Endothelial cell of umbilical vein (primary cell): ENCODE measurements around the gene UBE4B. TPM values are rescaled to one million over a fixed set of nuclear protein-coding genes. Genes with fewer than 3 reads are reported as not detected.

ENCODE experiments used
- BruUV-seq: library from RNA; stranded (reverse); fragments of 400-500 nt; replicated peaks from 2 replicates; lab custom pipeline; 2021; lab: Mats Ljungman, UMichigan
- CTCF ChIA-PET: fragments of 300-600, 350-600 bp; sonication (Branson Sonifier 250); formaldehyde crosslinking; loops from one replicate; lab custom pipeline; 2021; ENCODE audit warnings: antibody characterized with exemption, inconsistent platforms; lab: Charles Lee
- POLR2A ChIA-PET: fragments of 300-600, 350-600 bp; sonication (Branson Sonifier 250); formaldehyde crosslinking; loops from one replicate; lab custom pipeline; 2021; ENCODE audit warnings: antibody characterized with exemption, inconsistent platforms; lab: Charles Lee
- DNase-seq: peaks from one replicate; pipeline ENCODE4 v3.0.0-alpha.2; 2011; ENCODE audit warnings: low read depth, low spot score
- FAIRE-seq: peaks from 2 replicates; lab custom pipeline; 2011; peaks lifted over from hg19 to GRCh38; lab: Jason Lieb, UNC
- H2AFZ ChIP-seq: 2 replicates; pipeline ENCODE4 v1.6.0; 2012; ENCODE audit warnings: low read depth, low read length, control low read depth, inconsistent platforms
- H3K27ac ChIP-seq: 2 replicates; pipeline ENCODE4 v1.5.1; 2011; ENCODE audit warnings: low read depth, mild to moderate bottlenecking, control low read depth, low read length, moderate library complexity; ENCODE audit not compliant: insufficient read depth
- H3K27me3 ChIP-seq, 2 experiments: 2 replicates each; pipeline versions ENCODE4 v1.6.0 to v1.6.1; 2011; ENCODE audit warnings: low read length in 2 of 2, mixed read lengths in 1 of 2; ENCODE audit not compliant: control insufficient read depth in 2 of 2, insufficient read depth in 2 of 2
- H3K36me3 ChIP-seq, 2 experiments: 2 replicates in 1 of 2; 3 replicates in 1 of 2; pipeline ENCODE4 v1.5.1; 2011; ENCODE audit warnings: low read length in 2 of 2, mild to moderate bottlenecking in 1 of 2, moderate library complexity in 1 of 2; ENCODE audit not compliant: control insufficient read depth in 2 of 2, insufficient read depth in 2 of 2; ENCODE audit errors: extremely low read depth in 1 of 2
- H3K4me1 ChIP-seq: 3 replicates; pipeline ENCODE4 v1.5.1; 2011; ENCODE audit warnings: mild to moderate bottlenecking, low read length; ENCODE audit not compliant: control insufficient read depth, insufficient read depth; ENCODE audit errors: extremely low read depth
- H3K4me2 ChIP-seq: 2 replicates; pipeline ENCODE4 v1.6.1; 2011; ENCODE audit warnings: low read length, control low read depth, mixed read lengths; ENCODE audit not compliant: insufficient read depth
- H3K4me3 ChIP-seq, 3 experiments: fragments of 200-600 bp in 1 of 3; sonication (generic), shearing (Covaris generic) in 1 of 3; replicated peaks in 1 of 3; 2 replicates each; pipeline ENCODE4 v1.5.1; 2011 to 2016; ENCODE audit warnings: control low read depth in 3 of 3, low read length in 3 of 3, mild to moderate bottlenecking in 2 of 3, inconsistent platforms in 1 of 3, low read depth in 1 of 3, moderate library complexity in 1 of 3; ENCODE audit not compliant: insufficient read depth in 1 of 3
- H3K79me2 ChIP-seq: 2 replicates; pipeline ENCODE4 v1.6.0; 2012; ENCODE audit warnings: low read length, inconsistent platforms; ENCODE audit not compliant: control insufficient read depth, insufficient read depth
- H3K9ac ChIP-seq: replicated peaks from 2 replicates; pipeline ENCODE3; 2011; ENCODE audit warnings: low read length, control low read depth; ENCODE audit not compliant: insufficient read depth; ENCODE audit errors: extremely low read depth
- H3K9me1 ChIP-seq: replicated peaks from 3 replicates; pipeline ENCODE4 v1.6.0; 2011; ENCODE audit warnings: mild to moderate bottlenecking, low read length; ENCODE audit not compliant: control insufficient read depth, insufficient read depth; ENCODE audit errors: extremely low read depth
- H3K9me3 ChIP-seq: replicated peaks from 2 replicates; pipeline ENCODE4 v1.5.1; 2012; ENCODE audit warnings: low read length, inconsistent platforms; ENCODE audit not compliant: control insufficient read depth, insufficient read depth
- H4K20me1 ChIP-seq: replicated peaks from 2 replicates; pipeline ENCODE3; 2011; ENCODE audit warnings: mild to moderate bottlenecking, low read length; ENCODE audit not compliant: control insufficient read depth, insufficient read depth; ENCODE audit errors: extremely low read depth
- CTCF ChIP-seq, 2 donors: IDR thresholded peaks; 1 replicate in 1 of 2; 2 replicates in 1 of 2; pipeline ENCODE4 v1.5.1; 2011; ENCODE audit warnings: low read length in 2 of 2, mild to moderate bottlenecking in 2 of 2, moderate library complexity in 2 of 2, control low read depth in 1 of 2, inconsistent platforms in 1 of 2, low read depth in 1 of 2; ENCODE audit not compliant: insufficient read depth in 1 of 2; ENCODE audit errors: extremely low read depth in 1 of 2
- EZH2 ChIP-seq: IDR thresholded peaks from 2 replicates; pipeline ENCODE4 v1.6.1; 2012; ENCODE audit warnings: borderline replicate concordance, low read depth, mild to moderate bottlenecking, moderate library complexity, low read length, inconsistent platforms; ENCODE audit not compliant: severe bottlenecking
- FOS ChIP-seq: IDR thresholded peaks from 2 replicates; pipeline ENCODE4 v1.6.1; 2011; ENCODE audit warnings: mild to moderate bottlenecking, low read length, moderate library complexity, borderline replicate concordance; ENCODE audit not compliant: insufficient read depth
- GATA2 ChIP-seq: IDR thresholded peaks from 2 replicates; pipeline ENCODE4 v1.7.0; 2011; ENCODE audit warnings: low read depth, mild to moderate bottlenecking, moderate library complexity, mixed read lengths, low read length; ENCODE audit not compliant: insufficient read length, insufficient read depth
- MAX ChIP-seq: IDR thresholded peaks from 2 replicates; pipeline ENCODE4 v1.6.1; 2011; ENCODE audit not compliant: insufficient read depth, insufficient read length
- MYC ChIP-seq: IDR thresholded peaks from one replicate; pipeline ENCODE4 v1.6.1; 2011; ENCODE audit warnings: mild to moderate bottlenecking, low read depth, low read length
- POLR2AphosphoS5 ChIP-seq: IDR thresholded peaks from 2 replicates; pipeline ENCODE4 v1.6.1; 2012; ENCODE audit warnings: low read depth, mild to moderate bottlenecking, control low read depth, low read length, moderate library complexity; ENCODE audit not compliant: insufficient read depth
- dilution Hi-C: fragments of 300-500 bp; cut with MboI; formaldehyde crosslinking; loops from one replicate; pipeline ENCODE4 v1.15.0; 2019; ENCODE audit warnings: low sequenced_read_pairs; ENCODE audit not compliant: extremely low pct_ligation_motif_present
- intact Hi-C: fragments of 100-400 bp; cut with micrococcal nuclease; formaldehyde crosslinking; loops from one replicate; pipeline ENCODE4 v1.10.0; 2022
- polyA plus RNA-seq, 4 experiments: library from polyadenylated mRNA; depleted of rRNA in 3 of 4; stranded (reverse) in 3 of 4; unstranded in 1 of 4; fragments of >200 nt; gene quantifications; 2 replicates each; pipeline versions ENCODE4 v1.2.1 to v1.2.3, GENCODE V29; 2011 to 2012; ENCODE audit warnings: missing spikeins in 1 of 4
- total RNA-seq: library from RNA; stranded (reverse); gene quantifications from 2 replicates; pipeline ENCODE4 v1.2.3, GENCODE V29; 2021

Gene UBE4B
- total and polyA plus RNA-seq, 2 donors (not counting 3 experiments of a cell fraction or from before 2014, with no cell fraction given) = 17.8 to 54.5 TPM

- ChIA-PET POLR2A (no interaction called here), CTCF (no interaction called here)
- Histone ChIP-seq H3K79me2 (no peaks in the 10 kb centered on the region), H3K9ac (no peak overlapping the region), H3K36me3 (peaks cover 0 to 9% of the 10 kb centered on the region in 2 experiments), H4K20me1 (no peaks in the 10 kb centered on the region), H3K27ac (no peak overlapping the region), H3K4me3 (no peak overlapping the region), H3K9me1 (no peaks in the 10 kb centered on the region), H3K9me3 (no peaks in the 10 kb centered on the region), H3K27me3 (no peaks in the 10 kb centered on the region), H3K4me2 (no peak overlapping the region), H3K4me1 (no peaks in the 10 kb centered on the region), H2AFZ (no peak overlapping the region)
- no peak for FAIRE-seq
- TF ChIP-seq CTCF (IDR thresholded peaks at IDR 0.05; ENCODE audit: extremely low read depth in 1 of 2, insufficient read depth in 1 of 2, low read depth in 1 of 2, low read length in 2 of 2) (no peak), FOS (no peak), MYC (no peak), POLR2AphosphoS5 (no peak), MAX (no peak), EZH2 (no peak), GATA2 (no peak)
- intact Hi-C loops (no loop called here), dilution Hi-C loops (no loop called here)
- no TSS peak for BruUV-seq
- no peak for DNase-seq
Measured at GRCh38 chr1:10173582-10173981, 140.8 kb downstream of the UBE4B start.
